ENCODE results near the gene EPHB3.

The EPHB3 gene

GRCh38 chr3:184543843-184544512 lies 17.6 kb upstream of the EPHB3 start:
- Histone ChIP-seq H3K36me3 (ENCODE audit: control insufficient read depth, insufficient read depth, low read length) (no peaks in the 10 kb centered on the region), H3K4me1 (ENCODE audit: control insufficient read depth, insufficient read depth, low read length) (peaks cover 2% of the 10 kb centered on the region), H3K4me3 (ENCODE audit: insufficient read depth, low read depth, low read length) (no peak overlapping the region), H3K9me3 (ENCODE audit: control insufficient read depth, low read length) (no peaks in the 10 kb centered on the region), H3K27ac (ENCODE audit: insufficient read depth, low read depth, low read length, poor library complexity, severe bottlenecking) (no peak overlapping the region), H3K27me3 (ENCODE audit: control insufficient read depth, insufficient read depth, low read length, poor library complexity, severe bottlenecking) (peaks cover 6% of the 10 kb centered on the region)
- WGBS, 2 experiments, result 16 to 17% methylated on average over 17 to 18 of the region's 18 CpGs

GRCh38 chr3:184544513-184544861 lies 17.1 kb upstream of the EPHB3 start:
- H3K27ac ChIP-seq (ENCODE audit: insufficient read depth, low read depth, low read length, poor library complexity, severe bottlenecking), result no peak overlapping the region
- H3K27me3 ChIP-seq (ENCODE audit: control insufficient read depth, insufficient read depth, low read length, poor library complexity, severe bottlenecking), result peaks cover 6% of the 10 kb centered on the region
- H3K9me3 ChIP-seq (ENCODE audit: control insufficient read depth, low read length), result no peaks in the 10 kb centered on the region
- H3K4me3 ChIP-seq (ENCODE audit: insufficient read depth, low read depth, low read length), result no peak overlapping the region
- H3K36me3 ChIP-seq (ENCODE audit: control insufficient read depth, insufficient read depth, low read length), result no peaks in the 10 kb centered on the region
- H3K4me1 ChIP-seq (ENCODE audit: control insufficient read depth, insufficient read depth, low read length), result no peaks in the 10 kb centered on the region

GRCh38 chr3:184545769-184546168 lies 15.8 kb upstream of the EPHB3 start:
- WGBS, 2 experiments, result 83 to 88% methylated on average over 3 of the region's 3 CpGs
- Histone ChIP-seq H3K36me3 (ENCODE audit: control insufficient read depth, insufficient read depth, low read length) (no peaks in the 10 kb centered on the region), H3K4me1 (ENCODE audit: control insufficient read depth, insufficient read depth, low read length) (no peaks in the 10 kb centered on the region), H3K4me3 (ENCODE audit: insufficient read depth, low read depth, low read length) (no peak overlapping the region), H3K27ac (ENCODE audit: insufficient read depth, low read depth, low read length, poor library complexity, severe bottlenecking) (no peak overlapping the region), H3K9me3 (ENCODE audit: control insufficient read depth, low read length) (no peaks in the 10 kb centered on the region), H3K27me3 (ENCODE audit: control insufficient read depth, insufficient read depth, low read length, poor library complexity, severe bottlenecking) (peaks cover 6% of the 10 kb centered on the region)

- no peaks in the 10 kb centered on the region for H3K9me3 ChIP-seq (ENCODE audit: control insufficient read depth, low read length)
- H3K27ac ChIP-seq (ENCODE audit: insufficient read depth, low read depth, low read length, poor library complexity, severe bottlenecking), result no peak overlapping the region
- no peak overlapping the region for H3K4me3 ChIP-seq (ENCODE audit: insufficient read depth, low read depth, low read length)
- H3K27me3 ChIP-seq (ENCODE audit: control insufficient read depth, insufficient read depth, low read length, poor library complexity, severe bottlenecking), result peaks cover 6% of the 10 kb centered on the region
- 83 to 84% methylated on average over 7 of the region's 7 CpGs for WGBS, 2 experiments
- no peaks in the 10 kb centered on the region for H3K36me3 ChIP-seq (ENCODE audit: control insufficient read depth, insufficient read depth, low read length)
- H3K4me1 ChIP-seq (ENCODE audit: control insufficient read depth, insufficient read depth, low read length), result no peaks in the 10 kb centered on the region
Observed at GRCh38 chr3:184546252-184546651, 15.3 kb upstream of the EPHB3 start.

- Histone ChIP-seq H3K36me3 (ENCODE audit: control insufficient read depth, insufficient read depth, low read length) (no peaks in the 10 kb centered on the region), H3K4me3 (ENCODE audit: insufficient read depth, low read depth, low read length) (no peak overlapping the region), H3K27ac (ENCODE audit: insufficient read depth, low read depth, low read length, poor library complexity, severe bottlenecking) (no peak overlapping the region), H3K27me3 (ENCODE audit: control insufficient read depth, insufficient read depth, low read length, poor library complexity, severe bottlenecking) (no peaks in the 10 kb centered on the region), H3K4me1 (ENCODE audit: control insufficient read depth, insufficient read depth, low read length) (no peaks in the 10 kb centered on the region), H3K9me3 (ENCODE audit: control insufficient read depth, low read length) (no peaks in the 10 kb centered on the region)
- whole genome bisulfite sequencing, 2 experiments, result 80% methylated on average over 15 of the region's 15 CpGs
Observed at GRCh38 chr3:184549796-184550577, 11.6 kb upstream of the EPHB3 start.

- no peaks in the 10 kb centered on the region for H3K4me1 ChIP-seq (ENCODE audit: control insufficient read depth, insufficient read depth, low read length)
- H3K9me3 ChIP-seq (ENCODE audit: control insufficient read depth, low read length), result no peaks in the 10 kb centered on the region
- no peak overlapping the region for H3K4me3 ChIP-seq (ENCODE audit: insufficient read depth, low read depth, low read length)
- H3K27me3 ChIP-seq (ENCODE audit: control insufficient read depth, insufficient read depth, low read length, poor library complexity, severe bottlenecking), result no peaks in the 10 kb centered on the region
- no peaks in the 10 kb centered on the region for H3K36me3 ChIP-seq (ENCODE audit: control insufficient read depth, insufficient read depth, low read length)
- H3K27ac ChIP-seq (ENCODE audit: insufficient read depth, low read depth, low read length, poor library complexity, severe bottlenecking), result no peak overlapping the region
- 92 to 95% methylated on average over 8 of the region's 8 CpGs for WGBS, 2 experiments
Observed at GRCh38 chr3:184551103-184551502, 10.5 kb upstream of the EPHB3 start.

GRCh38 chr3:184551614-184552256 lies 9.8 kb upstream of the EPHB3 start:
- 91 to 97% methylated on average over 12 of the region's 12 CpGs for WGBS, 2 experiments
- Histone ChIP-seq H3K27me3 (ENCODE audit: control insufficient read depth, insufficient read depth, low read length, poor library complexity, severe bottlenecking) (no peaks in the 10 kb centered on the region), H3K36me3 (ENCODE audit: control insufficient read depth, insufficient read depth, low read length) (no peaks in the 10 kb centered on the region), H3K4me3 (ENCODE audit: insufficient read depth, low read depth, low read length) (no peak overlapping the region), H3K4me1 (ENCODE audit: control insufficient read depth, insufficient read depth, low read length) (no peaks in the 10 kb centered on the region), H3K9me3 (ENCODE audit: control insufficient read depth, low read length) (no peaks in the 10 kb centered on the region), H3K27ac (ENCODE audit: insufficient read depth, low read depth, low read length, poor library complexity, severe bottlenecking) (no peak overlapping the region)

- Histone ChIP-seq H3K4me3 (ENCODE audit: insufficient read depth, low read depth, low read length) (no peak overlapping the region), H3K9me3 (ENCODE audit: control insufficient read depth, low read length) (no peaks in the 10 kb centered on the region), H3K36me3 (ENCODE audit: control insufficient read depth, insufficient read depth, low read length) (no peaks in the 10 kb centered on the region), H3K4me1 (ENCODE audit: control insufficient read depth, insufficient read depth, low read length) (no peaks in the 10 kb centered on the region), H3K27ac (ENCODE audit: insufficient read depth, low read depth, low read length, poor library complexity, severe bottlenecking) (no peak overlapping the region), H3K27me3 (ENCODE audit: control insufficient read depth, insufficient read depth, low read length, poor library complexity, severe bottlenecking) (no peaks in the 10 kb centered on the region)
- 95% methylated on average over 6 of the region's 6 CpGs for WGBS, 2 experiments
Observed at GRCh38 chr3:184552296-184552695, 9.3 kb upstream of the EPHB3 start.

- Histone ChIP-seq H3K27me3 (ENCODE audit: control insufficient read depth, insufficient read depth, low read length, poor library complexity, severe bottlenecking) (no peaks in the 10 kb centered on the region), H3K27ac (ENCODE audit: insufficient read depth, low read depth, low read length, poor library complexity, severe bottlenecking) (no peak overlapping the region), H3K4me1 (ENCODE audit: control insufficient read depth, insufficient read depth, low read length) (no peaks in the 10 kb centered on the region), H3K4me3 (ENCODE audit: insufficient read depth, low read depth, low read length) (no peak overlapping the region), H3K9me3 (ENCODE audit: control insufficient read depth, low read length) (no peaks in the 10 kb centered on the region), H3K36me3 (ENCODE audit: control insufficient read depth, insufficient read depth, low read length) (no peaks in the 10 kb centered on the region)
- WGBS, 2 experiments, result 95 to 96% methylated on average over 13 of the region's 13 CpGs
Observed at GRCh38 chr3:184552863-184553262, 8.7 kb upstream of the EPHB3 start.

GRCh38 chr3:184553385-184553784 lies 8.2 kb upstream of the EPHB3 start:
- H3K4me3 ChIP-seq (ENCODE audit: insufficient read depth, low read depth, low read length), result no peak overlapping the region
- no peaks in the 10 kb centered on the region for H3K27me3 ChIP-seq (ENCODE audit: control insufficient read depth, insufficient read depth, low read length, poor library complexity, severe bottlenecking)
- H3K9me3 ChIP-seq (ENCODE audit: control insufficient read depth, low read length), result no peaks in the 10 kb centered on the region
- WGBS, 2 experiments, result 94% methylated on average over 4 of the region's 4 CpGs
- H3K36me3 ChIP-seq (ENCODE audit: control insufficient read depth, insufficient read depth, low read length), result no peaks in the 10 kb centered on the region
- peaks cover 3% of the 10 kb centered on the region for H3K4me1 ChIP-seq (ENCODE audit: control insufficient read depth, insufficient read depth, low read length)
- no peak overlapping the region for H3K27ac ChIP-seq (ENCODE audit: insufficient read depth, low read depth, low read length, poor library complexity, severe bottlenecking)
